IMR-90 (cell line): Measurements from ENCODE around the gene ARHGAP18. TPM values are rescaled to one million over a fixed set of nuclear protein-coding genes. Genes with fewer than 3 reads are reported as not detected.

ENCODE experiments used
- ATAC-seq: fragments of 200-7000 bp; cut with Tn5 transposase; 2 replicates; pipeline ENCODE4 v1.9.1; 2020; ENCODE audit warnings: low read depth, mild to moderate bottlenecking, moderate library complexity
- BruUV-seq: library from RNA; stranded (reverse); fragments of 400-500 nt; replicated peaks from 2 replicates; lab custom pipeline; 2021; lab: Mats Ljungman, UMichigan
- CTCF ChIA-PET: fragments of 300-600 bp; formaldehyde crosslinking; extraction: SDS; loops from one replicate; lab custom pipeline; 2021; ENCODE audit warnings: antibody characterized with exemption; lab: Yijun Ruan, JAX
- POLR2A ChIA-PET: fragments of 300-600 bp; sonication (Branson Sonifier 250); formaldehyde crosslinking; loops from one replicate; lab custom pipeline; 2022; ENCODE audit warnings: antibody characterized with exemption; ENCODE audit not compliant: unreplicated experiment; lab: Charles Lee
- DNase-seq: peaks from one replicate; pipeline ENCODE4 v3.0.0; 2013
- H2AFZ ChIP-seq: replicated peaks from 2 replicates; pipeline ENCODE3; 2013; ENCODE audit warnings: low read length, mild to moderate bottlenecking; ENCODE audit not compliant: poor library complexity
- H2AK5ac ChIP-seq: 2 replicates; pipeline ENCODE4 v1.6.1; 2013; ENCODE audit warnings: low read depth, low read length, inconsistent platforms
- H2AK9ac ChIP-seq: replicated peaks from 2 replicates; pipeline ENCODE3; 2013; ENCODE audit warnings: mild to moderate bottlenecking, low read depth, low read length, moderate library complexity; ENCODE audit not compliant: poor library complexity
- H2BK120ac ChIP-seq: 2 replicates; pipeline ENCODE4 v1.6.1; 2013; ENCODE audit warnings: low read depth, low read length, inconsistent platforms
- H2BK15ac ChIP-seq: 3 replicates; pipeline ENCODE4 v1.6.1; 2013; ENCODE audit warnings: low read depth, low read length, inconsistent platforms
- H2BK20ac ChIP-seq: 2 replicates; pipeline ENCODE4 v1.6.1; 2013; ENCODE audit warnings: low read depth, mild to moderate bottlenecking, inconsistent platforms, low read length, moderate library complexity
- H2BK5ac ChIP-seq: 2 replicates; pipeline ENCODE4 v1.6.1; 2013; ENCODE audit warnings: mild to moderate bottlenecking, low read depth, low read length, inconsistent platforms; ENCODE audit not compliant: poor library complexity, severe bottlenecking
- H3K14ac ChIP-seq: replicated peaks from 2 replicates; pipeline ENCODE4 v1.6.1; 2013; ENCODE audit warnings: low read depth, low read length, inconsistent platforms
- H3K18ac ChIP-seq: 2 replicates; pipeline ENCODE4 v1.6.1; 2013; ENCODE audit warnings: low read depth, low read length, control low read depth
- H3K23ac ChIP-seq: 2 replicates; pipeline ENCODE4 v1.6.1; 2013; ENCODE audit warnings: low read depth, low read length, inconsistent platforms
- H3K27ac ChIP-seq: 2 replicates; pipeline ENCODE4 v1.5.1; 2013; ENCODE audit warnings: mild to moderate bottlenecking, control low read depth, low read length; ENCODE audit not compliant: insufficient read depth
- H3K27me3 ChIP-seq: 2 replicates; pipeline ENCODE4 v1.6.1; 2013; ENCODE audit warnings: low read length; ENCODE audit not compliant: control insufficient read depth, insufficient read depth
- H3K36me3 ChIP-seq: 2 replicates; pipeline ENCODE4 v1.6.1; 2013; ENCODE audit warnings: low read length, mixed read lengths; ENCODE audit not compliant: control insufficient read depth, insufficient read depth
- H3K4ac ChIP-seq: 2 replicates; pipeline ENCODE4 v1.6.1; 2013; ENCODE audit warnings: low read depth, low read length, inconsistent platforms
- H3K4me1 ChIP-seq: 2 replicates; pipeline ENCODE4 v1.6.1; 2013; ENCODE audit warnings: low read length, mixed read lengths; ENCODE audit not compliant: control insufficient read depth, insufficient read depth
- H3K4me2 ChIP-seq: 2 replicates; pipeline ENCODE4 v1.6.1; 2013; ENCODE audit warnings: low read depth, mild to moderate bottlenecking, control low read depth, low read length, moderate library complexity
- H3K4me3 ChIP-seq: 2 replicates; pipeline ENCODE4 v1.5.1; 2013; ENCODE audit warnings: low read depth, mild to moderate bottlenecking, control low read depth, low read length, moderate library complexity; ENCODE audit not compliant: insufficient read depth
- H3K56ac ChIP-seq: 2 replicates; pipeline ENCODE4 v1.6.1; 2013; ENCODE audit warnings: low read length, inconsistent platforms; ENCODE audit not compliant: insufficient read depth; ENCODE audit errors: extremely low read depth
- H3K79me1 ChIP-seq, 2 experiments: 2 replicates each; pipeline ENCODE4 v1.6.1; 2013; ENCODE audit warnings: low read length in 2 of 2, inconsistent platforms in 1 of 2, low read depth in 1 of 2
- H3K9ac ChIP-seq: 2 replicates; pipeline ENCODE4 v1.6.1; 2013; ENCODE audit warnings: low read depth, low read length, control low read depth
- H3K9me1 ChIP-seq: 2 replicates; pipeline ENCODE4 v1.6.1; 2013; ENCODE audit warnings: low read length, inconsistent platforms; ENCODE audit not compliant: insufficient read depth
- H3K9me3 ChIP-seq: 2 replicates; pipeline ENCODE4 v1.6.1; 2013; ENCODE audit warnings: low read length; ENCODE audit not compliant: control insufficient read depth, insufficient read depth
- H4K20me1 ChIP-seq: 2 replicates; pipeline ENCODE4 v1.6.1; 2013; ENCODE audit warnings: low read length, inconsistent platforms; ENCODE audit not compliant: insufficient read depth
- H4K5ac ChIP-seq: 2 replicates; pipeline ENCODE4 v1.6.1; 2013; ENCODE audit warnings: mild to moderate bottlenecking, low read depth, low read length, control low read depth
- H4K8ac ChIP-seq, 2 experiments: 2 replicates each; pipeline ENCODE4 v1.6.1; 2013; ENCODE audit warnings: low read depth in 2 of 2, low read length in 2 of 2, control low read depth in 1 of 2, inconsistent platforms in 1 of 2
- H4K91ac ChIP-seq: 2 replicates; pipeline ENCODE4 v1.6.1; 2013; ENCODE audit warnings: low read depth, low read length, inconsistent platforms; ENCODE audit not compliant: insufficient read depth
- CEBPB ChIP-seq: IDR thresholded peaks from 2 replicates; pipeline ENCODE4 v1.6.1; 2012; ENCODE audit warnings: low read depth, low read length, improper control_type of control experiment
- CHD1 ChIP-seq: IDR thresholded peaks from 2 replicates; pipeline ENCODE4 v1.6.1; 2012; ENCODE audit warnings: low read depth, low read length, improper control_type of control experiment
- CTCF ChIP-seq: conservative IDR thresholded peaks from 2 replicates; pipeline ENCODE4 v1.5.1; 2012; ENCODE audit warnings: mild to moderate bottlenecking, low read depth, low read length, improper control_type of control experiment
- ELK1 ChIP-seq: fragments of 150-350 bp; IDR thresholded peaks from 2 replicates; pipeline ENCODE4 v1.6.1; 2016; ENCODE audit warnings: low read depth, mild to moderate bottlenecking, low read length, moderate library complexity, borderline replicate concordance
- MAFK ChIP-seq: IDR thresholded peaks from 2 replicates; pipeline ENCODE4 v1.6.1; 2012; ENCODE audit warnings: low read depth, low read length, improper control_type of control experiment
- MAZ ChIP-seq: IDR thresholded peaks from 2 replicates; pipeline ENCODE4 v1.6.1; 2012; ENCODE audit warnings: low read depth, mild to moderate bottlenecking, low read length, improper control_type of control experiment, moderate library complexity, borderline replicate concordance
- MXI1 ChIP-seq: IDR thresholded peaks from 2 replicates; pipeline ENCODE4 v1.6.1; 2012; ENCODE audit warnings: low read depth, mild to moderate bottlenecking, low read length, moderate library complexity, borderline replicate concordance
- POLR2A ChIP-seq: IDR thresholded peaks from 2 replicates; pipeline ENCODE4 v1.6.1; 2012; ENCODE audit warnings: mild to moderate bottlenecking, low read depth, low read length
- RCOR1 ChIP-seq: IDR thresholded peaks from 2 replicates; pipeline ENCODE4 v1.6.1; 2012; ENCODE audit warnings: mild to moderate bottlenecking, low read length, improper control_type of control experiment; ENCODE audit not compliant: insufficient replicate concordance
- RFX5 ChIP-seq: IDR thresholded peaks from 2 replicates; pipeline ENCODE4 v1.8.0; 2012; ENCODE audit warnings: low read depth, mild to moderate bottlenecking, low read length, moderate library complexity
- SMC3 ChIP-seq: fragments of 150-350 bp; IDR thresholded peaks from 2 replicates; pipeline ENCODE4 v1.6.1; 2016; ENCODE audit warnings: low read depth, mild to moderate bottlenecking, antibody characterized with exemption, low read length, moderate library complexity
- USF2 ChIP-seq: fragments of 150-350 bp; IDR thresholded peaks from 2 replicates; pipeline ENCODE4 v1.6.1; 2017; ENCODE audit warnings: mild to moderate bottlenecking, antibody characterized with exemption, low read length, low read depth
- WGBS, 2 experiments: methylation state at CpG; one replicate each; pipeline versions ENCODE4 v1.1.5 to v1.1.7; 2013; ENCODE audit warnings: missing lambda C conversion rate in 2 of 2; ENCODE audit not compliant: insufficient read length in 1 of 2; ENCODE audit errors: extremely low coverage in 2 of 2; 5-methylcytosine and 5-hydroxymethylcytosine counted together
- dilution Hi-C: fragments of 300-500 bp; cut with HindIII; formaldehyde crosslinking; loops from one replicate; pipeline ENCODE4 v1.14.3; 2018; ENCODE audit warnings: low sequenced_read_pairs; ENCODE audit not compliant: unreplicated experiment
- in situ Hi-C: fragments of 300-500 bp; cut with MboI; formaldehyde crosslinking; loops from 3 replicates; pipeline ENCODE4 v1.14.3; 2019; ENCODE audit warnings: low sequenced_read_pairs, inconsistent platforms, mixed read lengths
- intact Hi-C: fragments of 100-400 bp; cut with micrococcal nuclease; formaldehyde crosslinking; loops from 2 replicates; pipeline ENCODE4 v1.10.0; 2022
- polyA plus RNA-seq, 3 experiments: library from polyadenylated mRNA; depleted of rRNA; stranded (reverse); fragments of >200 nt; gene quantifications; 2 replicates each; pipeline ENCODE4 v1.2.3, GENCODE V29; 2012; ENCODE audit warnings: low replicate concordance in 1 of 3
- total RNA-seq: library from RNA; depleted of rRNA; stranded (reverse); fragments of >200 nt; gene quantifications from 2 replicates; pipeline ENCODE4 v1.2.3, GENCODE V29; 2012

Gene ARHGAP18
- total and polyA plus RNA-seq, 2 of the 4 experiments (the other 2 are of a cell fraction): 6.2 to 17.0 TPM

- H3K4me3 ChIP-seq: no peak overlapping the region
- POLR2A ChIA-PET: no interaction called here
- no peaks in the 10 kb centered on the region for H4K20me1 ChIP-seq
- no peak overlapping the region for H3K4me2 ChIP-seq
- no peak overlapping the region for H2AFZ ChIP-seq
- H3K18ac ChIP-seq: no peak overlapping the region
- in situ Hi-C loops: no loop called here
- no TSS peak for BruUV-seq
- no peaks in the 10 kb centered on the region for H3K36me3 ChIP-seq
- H3K9me3 ChIP-seq: no peaks in the 10 kb centered on the region
- no peak overlapping the region for H4K91ac ChIP-seq
- H3K4me1 ChIP-seq: peaks cover 11% of the 10 kb centered on the region; the same call in 1 of the 2 replicates
- no peak overlapping the region for H3K56ac ChIP-seq
- intact Hi-C loops: no loop called here
- H2BK120ac ChIP-seq: no peak overlapping the region
- H3K14ac ChIP-seq: no peak overlapping the region; the same call in 1 of the 2 replicates
- dilution Hi-C loops: no loop called here
- H3K27ac ChIP-seq: no peak overlapping the region
- H3K9me1 ChIP-seq: peaks cover under 1% of the 10 kb centered on the region
- no CpG with 5 or more reads among the region's 2 CpGs for WGBS, 2 experiments
- H4K5ac ChIP-seq: no peak overlapping the region
- peaks cover 36 to 68% of the 10 kb centered on the region in 2 experiments for H3K79me1 ChIP-seq
- H3K27me3 ChIP-seq: no peaks in the 10 kb centered on the region
- CTCF ChIA-PET: no interaction called here
- no peak overlapping the region for H2AK5ac ChIP-seq
- TF ChIP-seq MXI1 (no peak), SMC3 (no peak), ELK1 (no peak), CEBPB (no peak), MAFK (no peak), RCOR1 (no peak), CHD1 (no peak), POLR2A (no peak), MAZ (no peak), CTCF (no peak), USF2 (no peak), RFX5 (no peak)
- H2AK9ac ChIP-seq: no peak overlapping the region
- no peak overlapping the region for H3K9ac ChIP-seq
- ATAC-seq (no peak), DNase-seq (no peak)
- no peak overlapping the region; a peak in 2 of 4 replicates for H4K8ac ChIP-seq
- no peak overlapping the region for H2BK20ac ChIP-seq
- H3K4ac ChIP-seq: peak overlapping the region; percentile 1; the same call in 1 of the 2 replicates
- no peak overlapping the region for H2BK5ac ChIP-seq
- H2BK15ac ChIP-seq: peak overlapping the region; percentile 21; the same call in 1 of the 3 replicates
- H3K23ac ChIP-seq: no peak overlapping the region
These were observed 17.5 kb downstream of the ARHGAP18 start for GRCh38 chr6:129692467-129692866.
